ENCODE results near the gene EGFL6.
A peak's percentile ranks its signal among the peaks of the same experiment; 100 is the strongest.
"Not testable (repeated sequence)": the region's sequence is repeated elsewhere in the genome, so short reads cannot be mapped to it uniquely, and the experiment has no call there.

Gene EGFL6

DNA sequence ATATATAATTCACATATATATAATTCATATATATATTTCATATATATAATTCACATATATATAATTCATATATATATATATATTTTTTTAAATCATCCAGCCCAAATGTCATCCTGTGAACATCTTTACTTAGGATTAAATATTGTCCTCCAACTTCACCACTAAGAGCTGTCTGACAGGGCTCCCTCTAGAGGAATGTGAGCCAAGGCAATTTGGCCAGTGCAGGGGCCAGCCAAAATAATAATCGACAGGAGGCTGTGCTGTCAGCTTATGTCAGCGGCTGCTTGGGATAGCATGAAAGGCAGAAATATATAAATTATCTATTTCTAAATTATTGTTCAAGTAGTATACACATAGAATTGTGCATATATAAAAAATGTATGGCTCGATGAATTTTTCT, 29.5 kb downstream of the EGFL6 start:
- no peak for DNase-seq

GRCh38 chrX:13599491-13599890, 30.1 kb downstream of the EGFL6 start:
- DNase-seq, result no peak

DNA sequence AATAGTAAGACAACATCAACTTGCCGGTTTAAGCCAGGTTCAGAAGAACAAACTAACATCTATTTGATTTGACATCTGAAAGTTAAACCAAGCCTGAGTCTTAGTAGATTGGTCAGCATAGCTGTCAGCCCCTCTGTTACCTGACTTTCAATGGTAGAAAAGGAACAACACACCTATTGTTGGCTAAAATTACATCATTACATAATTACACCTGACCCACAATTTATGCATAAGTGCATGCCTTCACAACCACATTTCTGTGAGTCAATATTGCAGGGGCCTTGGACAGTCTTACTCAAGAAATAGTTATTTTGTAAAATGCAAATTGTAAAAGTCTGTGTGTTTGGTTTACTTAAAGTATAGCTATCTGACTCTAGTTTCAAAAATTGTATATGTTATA, 36.2 kb downstream of the EGFL6 start:
- DNase-seq, result no peak

GRCh38 chrX:13607331-13607995, 38.1 kb downstream of the EGFL6 start:
- no peak for DNase-seq

GRCh38 chrX:13607996-13608365, 38.6 kb downstream of the EGFL6 start:
- no peak for DNase-seq

DNA sequence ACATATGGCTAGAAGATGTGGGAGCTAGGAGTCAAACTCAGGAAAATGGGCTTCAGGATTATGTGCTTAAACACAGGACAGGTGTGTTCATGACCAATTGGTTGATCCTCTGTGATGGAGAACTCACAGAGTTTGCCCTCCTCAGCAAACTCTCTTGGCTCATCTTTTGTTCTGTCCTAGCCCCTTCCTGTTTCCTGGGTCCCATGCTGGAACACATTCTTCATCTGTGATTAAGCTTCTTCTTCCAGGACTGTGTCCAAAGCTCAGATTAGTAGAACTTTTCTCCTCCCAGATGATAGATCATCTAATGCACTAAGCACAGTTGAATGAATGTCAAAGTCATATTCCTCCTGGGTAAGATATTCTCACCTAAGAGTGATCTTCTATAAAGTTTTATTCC, 44.8 kb downstream of the EGFL6 start:
- no peak for DNase-seq

GRCh38 chrX:13620207-13620606, 50.8 kb downstream of the EGFL6 start:
- no peak for DNase-seq

- no peak for DNase-seq
These were observed 53.1 kb downstream of the EGFL6 start for GRCh38 chrX:13622401-13622964.

DNA sequence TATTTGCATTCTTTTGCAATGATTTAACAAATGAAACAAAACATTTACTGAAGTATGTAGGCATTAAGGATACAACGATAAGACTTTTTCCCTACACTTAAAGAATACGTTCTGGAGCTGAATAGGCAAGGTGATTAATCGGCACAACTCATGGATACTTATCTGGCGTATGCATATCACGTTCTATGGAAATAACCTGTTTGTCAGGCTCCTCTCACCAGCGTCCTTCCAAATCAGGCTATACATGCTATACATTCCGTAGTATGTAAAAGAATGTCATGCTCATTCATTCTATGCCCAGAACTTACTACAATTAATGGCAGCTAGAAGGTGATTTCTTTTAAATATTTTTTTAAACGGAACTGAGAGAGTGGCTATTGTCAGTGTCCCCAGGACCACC, 57.9 kb downstream of the EGFL6 start:
- DNase-seq, result no peak

GRCh38 chrX:13637224-13637623, 67.8 kb downstream of the EGFL6 start:
- DNase-seq, result not testable (repeated sequence)

DNA sequence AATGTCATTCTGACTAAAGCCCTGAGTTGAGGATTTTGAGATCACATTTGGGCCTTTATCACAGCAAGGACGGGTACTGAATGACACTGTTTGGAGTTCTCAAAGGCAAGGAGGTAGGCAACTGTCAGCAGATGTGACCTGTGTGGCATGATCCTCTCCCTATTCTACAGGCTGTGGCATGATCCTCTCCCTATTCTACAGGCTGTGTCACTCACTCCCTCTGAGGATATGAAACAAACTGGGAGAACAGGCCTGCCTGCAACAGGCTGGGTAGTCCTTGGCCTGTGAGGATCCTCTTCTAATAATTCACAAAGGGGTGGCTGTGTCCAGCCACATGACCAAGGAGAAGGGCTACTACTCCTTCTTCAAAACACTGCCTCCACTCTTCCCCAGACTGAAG, 68.6 kb downstream of the EGFL6 start:
- DNase-seq, result no peak

- no peak for DNase-seq
These were observed 69.4 kb downstream of the EGFL6 start for GRCh38 chrX:13638826-13639225.

GRCh38 chrX:13641684-13642083, 72.3 kb downstream of the EGFL6 start:
- DNase-seq, result not testable (repeated sequence)

DNA sequence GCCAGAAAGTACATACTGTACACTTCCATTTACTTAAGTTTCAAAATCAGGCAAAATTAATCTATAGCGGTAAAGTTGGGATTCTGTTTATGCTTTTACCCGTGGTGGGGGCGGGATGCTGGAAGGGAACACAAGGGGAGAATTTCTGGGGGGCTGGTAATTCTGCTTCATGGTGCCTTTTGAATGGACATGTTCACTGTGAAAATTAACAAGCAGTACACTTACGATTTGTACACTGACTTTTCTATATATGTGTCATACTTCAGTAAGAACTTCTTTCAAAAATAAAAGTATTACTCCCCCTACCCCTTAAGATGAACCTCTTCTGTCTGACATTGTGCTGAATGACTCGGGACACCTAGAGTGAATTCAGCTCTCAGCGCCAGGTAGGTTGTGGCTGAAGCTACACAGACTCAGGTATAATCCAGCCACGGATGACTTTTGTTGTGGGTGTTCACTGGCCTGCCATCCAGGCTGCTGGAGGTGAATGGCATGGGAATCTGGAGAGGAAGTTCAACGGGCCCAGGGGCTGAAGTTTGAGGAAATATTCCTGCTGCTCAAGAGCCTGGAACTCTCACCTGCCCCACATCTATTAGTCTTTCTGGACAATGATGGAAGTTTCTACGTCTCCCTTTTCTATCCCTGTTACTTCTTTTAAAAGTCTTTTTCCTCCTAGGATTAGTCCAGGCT, 76.2 kb downstream of the EGFL6 start:
- DNase-seq, result no peak

DNA sequence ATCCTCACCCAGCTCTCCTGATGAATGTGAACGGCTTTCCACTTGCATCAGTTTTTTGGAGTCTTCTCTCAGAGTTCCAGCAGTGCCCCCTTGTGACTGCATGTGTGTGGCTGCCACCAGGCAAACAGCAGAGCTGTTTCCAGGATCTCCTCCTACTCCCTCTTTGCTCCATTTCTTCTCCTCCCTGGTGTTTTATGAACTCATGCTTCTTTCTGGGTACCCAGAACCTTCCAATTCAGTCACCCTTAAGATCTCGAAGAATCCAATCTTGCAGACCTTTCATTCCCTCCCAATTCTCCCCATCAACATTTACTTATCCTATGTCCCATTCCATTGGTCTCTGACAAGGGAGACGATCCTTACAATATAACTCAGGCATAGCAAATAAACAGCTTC, 76.8 kb downstream of the EGFL6 start:
- DNase-seq, result peak; percentile 63

DNA sequence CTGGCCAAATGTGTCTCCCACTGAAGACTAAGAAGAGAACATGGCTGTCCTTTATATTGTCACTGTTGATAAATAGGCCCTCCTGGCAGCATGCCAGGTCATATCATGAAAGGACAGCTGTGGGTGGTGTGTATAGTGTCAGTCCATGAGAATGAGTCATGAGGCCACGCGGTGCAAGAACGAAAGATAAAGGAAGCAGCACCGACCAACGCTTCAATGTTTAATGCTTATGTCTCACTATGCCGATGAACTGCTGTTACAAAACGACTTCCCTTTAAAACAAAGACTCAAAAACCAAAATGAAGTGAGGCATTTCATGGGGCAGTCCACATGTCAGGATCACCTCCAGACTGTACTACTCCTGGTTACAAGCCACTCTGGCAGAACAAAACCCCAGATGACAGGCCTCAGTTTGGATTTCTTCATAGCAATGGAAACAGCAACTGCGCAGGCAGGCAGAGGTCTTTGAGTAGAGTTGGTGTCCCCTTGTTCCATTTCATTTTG, 78.4 kb downstream of the EGFL6 start:
- DNase-seq, result peak; percentile 34

- DNase-seq, result not testable (repeated sequence)
These were observed 78.9 kb downstream of the EGFL6 start for GRCh38 chrX:13648336-13648735.

DNA sequence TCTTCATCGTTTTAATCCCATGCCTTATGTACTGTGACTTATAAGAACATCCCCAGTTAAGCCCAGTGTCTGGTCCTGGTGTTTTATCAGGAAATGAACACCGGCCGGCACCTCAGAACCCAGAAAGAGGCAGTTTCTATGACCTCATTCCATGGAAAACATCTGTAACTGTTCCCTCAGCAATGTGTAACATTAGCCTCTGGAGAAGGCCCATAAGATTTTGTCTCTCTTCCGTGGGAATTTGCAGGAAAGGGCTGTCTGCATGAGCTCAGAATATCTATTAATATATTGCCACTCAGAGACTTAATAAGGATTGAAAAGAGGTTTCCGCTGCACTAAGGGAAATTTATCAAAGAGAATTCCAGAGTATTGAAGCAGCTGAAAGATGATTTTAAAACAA, 80.4 kb downstream of the EGFL6 start:
- DNase-seq, result no peak

GRCh38 chrX:13650318-13650717, 80.9 kb downstream of the EGFL6 start:
- no peak for DNase-seq

DNA sequence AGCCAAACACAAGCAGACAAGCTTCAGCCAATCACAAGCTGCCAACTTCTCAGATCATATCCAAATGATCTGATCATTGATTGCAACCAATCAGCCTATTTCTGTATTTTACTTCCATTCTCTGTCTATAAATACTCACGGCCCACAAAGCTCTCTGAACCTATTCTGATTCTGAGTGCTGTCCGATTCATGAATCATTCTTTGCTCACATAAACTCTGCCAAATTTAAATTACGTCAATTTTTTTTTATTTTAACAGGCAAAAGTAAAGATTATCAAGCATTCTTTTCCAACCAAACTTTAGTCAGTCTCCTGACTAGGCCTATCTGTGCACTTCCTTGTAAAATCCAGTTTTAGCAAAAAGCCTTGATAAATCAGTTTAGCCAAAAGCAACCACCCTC, 81.7 kb downstream of the EGFL6 start:
- no peak for DNase-seq

- no peak for DNase-seq
These were observed 82.9 kb downstream of the EGFL6 start for GRCh38 chrX:13652287-13652793.

- peak; percentile 97 for DNase-seq
These were observed 83.7 kb downstream of the EGFL6 start, which contains the start of gene TCEANC for GRCh38 chrX:13652850-13653693. Gene TCEANC, plus strand, starts transcription at chrX:13653141. Its CDS starts 9,368 bp downstream, at chrX:13662509.

GRCh38 chrX:13654116-13654515, 84.7 kb downstream of the EGFL6 start:
- no peak for DNase-seq
